H1 (cell line): ENCODE results near the gene SMIM41.

Experiments
- ATF3 ChIP-seq: IDR thresholded peaks from 2 replicates; pipeline ENCODE4 v1.6.1; 2011; ENCODE audit warnings: low read depth, mild to moderate bottlenecking, low read length; ENCODE audit not compliant: insufficient read depth
- CTCF ChIP-seq, 3 experiments: IDR thresholded peaks; 1 replicate in 2 of 3; 2 replicates in 1 of 3; pipeline versions ENCODE4 v1.5.1 to v1.6.1; 2011; ENCODE audit warnings: low read length in 3 of 3, mild to moderate bottlenecking in 3 of 3, inconsistent platforms in 2 of 3, low read depth in 1 of 3, moderate library complexity in 1 of 3; ENCODE audit not compliant: insufficient read depth in 1 of 3; ENCODE audit errors: control extremely low read depth in 1 of 3
- EZH2 ChIP-seq: fragments of 200-600 bp; sonication (generic); IDR thresholded peaks from 2 replicates; pipeline ENCODE4 v1.7.1; 2012; ENCODE audit warnings: low read depth, mild to moderate bottlenecking, moderate library complexity, low read length, inconsistent platforms; ENCODE audit not compliant: severe bottlenecking
- MAFK ChIP-seq: IDR thresholded peaks from 2 replicates; pipeline ENCODE4 v1.6.1; 2012; ENCODE audit warnings: low read depth, mild to moderate bottlenecking, improper control_type of control experiment, low read length
- POLR2A ChIP-seq, 2 experiments: IDR thresholded peaks; 1 replicate in 1 of 2; 2 replicates in 1 of 2; pipeline ENCODE4 v1.6.1; 2011; ENCODE audit warnings: low read depth in 2 of 2, low read length in 2 of 2, mild to moderate bottlenecking in 2 of 2; ENCODE audit errors: control extremely low read depth in 1 of 2
- RAD21 ChIP-seq, 2 experiments: IDR thresholded peaks in 1 of 2; conservative IDR thresholded peaks in 1 of 2; 2 replicates each; pipeline ENCODE4 v1.6.1; 2011; ENCODE audit warnings: low read depth in 2 of 2, low read length in 2 of 2, improper control_type of control experiment in 1 of 2, inconsistent platforms in 1 of 2, mild to moderate bottlenecking in 1 of 2, moderate library complexity in 1 of 2
- SP1 ChIP-seq: IDR thresholded peaks from 2 replicates; pipeline ENCODE4 v1.6.1; 2011; ENCODE audit warnings: low read depth, low read length
- YY1 ChIP-seq: IDR thresholded peaks from 2 replicates; pipeline ENCODE4 v1.6.1; 2011; ENCODE audit warnings: low read depth, mild to moderate bottlenecking, low read length

GRCh38 chr12:52046859-52047258, 32.6 kb upstream of the SMIM41 start:
- TF ChIP-seq CTCF (IDR thresholded peaks at IDR 0.05; ENCODE audit: control extremely low read depth in 1 of 3, insufficient read depth in 1 of 3, low read depth in 1 of 3, low read length in 3 of 3) (no peak), EZH2 (no peak), YY1 (no peak), MAFK (no peak), POLR2A (IDR thresholded peaks at IDR 0.05; ENCODE audit: control extremely low read depth in 1 of 2, low read depth in 2 of 2, low read length in 2 of 2) (peak in 1 of 2 experiments; percentile 24; a peak in 1 of 3 replicates), SP1 (no peak), ATF3 (no peak), RAD21 (IDR thresholded peaks at IDR 0.05 in 1 of 2, conservative IDR thresholded peaks at IDR 0.05 in 1 of 2; ENCODE audit: low read depth in 2 of 2, low read length in 2 of 2) (no peak)
